SK-N-SH (cell line): ENCODE measurements around the gene PTCD2. TPM values are rescaled to one million over a fixed set of nuclear protein-coding genes. Genes with fewer than 3 reads are reported as not detected.

Source experiments
- CTCF ChIA-PET: fragments of 300-600, 350-600 bp; formaldehyde crosslinking; extraction: SDS; loops from one replicate; lab custom pipeline; 2021; lab: Yijun Ruan, JAX
- POLR2A ChIA-PET: fragments of 350-600 bp; sonication (Branson Sonifier 250); formaldehyde crosslinking; extraction: SDS; loops from one replicate; lab custom pipeline; 2020; ENCODE audit warnings: antibody characterized with exemption, inconsistent platforms; lab: Yijun Ruan, JAX
- DNase-seq: peaks from one replicate; pipeline ENCODE4 v3.0.0; 2012
- H2AFZ ChIP-seq: fragments of 200-600 bp; sonication (generic); 2 replicates; pipeline ENCODE4 v1.8.1; 2016; ENCODE audit warnings: antibody characterized with exemption, mild to moderate bottlenecking, low read depth
- H3F3A ChIP-seq: fragments of 200-600 bp; sonication (generic); replicated peaks from 2 replicates; pipeline ENCODE3; 2016; ENCODE audit warnings: antibody characterized with exemption, mild to moderate bottlenecking; ENCODE audit not compliant: insufficient read depth
- H3K27ac ChIP-seq, 2 experiments: fragments of 200-500 bp in 1 of 2; fragments of 200-600 bp in 1 of 2; sonication (Bioruptor generic) in 1 of 2; sonication (generic), shearing (Covaris generic) in 1 of 2; 2 replicates each; pipeline versions ENCODE4 v1.5.1 to v1.6.1; 2014 to 2016; ENCODE audit warnings: low read depth in 2 of 2, inconsistent platforms in 1 of 2, low read length in 1 of 2, mild to moderate bottlenecking in 1 of 2, mixed read lengths in 1 of 2
- H3K27me3 ChIP-seq: fragments of 200-600 bp; sonication (generic), shearing (Covaris generic); 2 replicates; pipeline ENCODE4 v1.6.1; 2016; ENCODE audit warnings: mixed run types; ENCODE audit not compliant: insufficient read depth
- H3K36me3 ChIP-seq, 2 experiments: fragments of 200-500 bp in 1 of 2; fragments of 200-600 bp in 1 of 2; sonication (Bioruptor generic) in 1 of 2; sonication (generic) in 1 of 2; replicated peaks in 1 of 2; 2 replicates each; pipeline versions ENCODE3 to v1.5.1; 2014 to 2016; ENCODE audit warnings: low read length in 1 of 2, mild to moderate bottlenecking in 1 of 2; ENCODE audit not compliant: insufficient read depth in 2 of 2, control insufficient read depth in 1 of 2
- H3K4me1 ChIP-seq, 2 experiments: fragments of 200-500 bp in 1 of 2; fragments of 200-600 bp in 1 of 2; sonication (Bioruptor generic) in 1 of 2; sonication (generic), shearing (Covaris generic) in 1 of 2; 2 replicates each; pipeline versions ENCODE4 v1.5.1 to v1.6.1; 2014 to 2016; ENCODE audit warnings: low read depth in 1 of 2, low read length in 1 of 2, mixed run types in 1 of 2; ENCODE audit not compliant: insufficient read depth in 2 of 2, control insufficient read depth in 1 of 2
- H3K4me2 ChIP-seq: fragments of 200-600 bp; sonication (generic), shearing (Covaris generic); 2 replicates; pipeline ENCODE4 v1.6.1; 2017; ENCODE audit warnings: mixed run types
- H3K4me3 ChIP-seq, 2 experiments: fragments of 200-500 bp in 1 of 2; fragments of 200-600 bp in 1 of 2; sonication (Bioruptor generic) in 1 of 2; sonication (generic), shearing (Covaris generic) in 1 of 2; 2 replicates each; pipeline versions ENCODE4 v1.5.1 to v1.8.1; 2014 to 2016; ENCODE audit warnings: low read depth in 2 of 2, inconsistent platforms in 1 of 2, low read length in 1 of 2, mild to moderate bottlenecking in 1 of 2, mixed read lengths in 1 of 2, moderate library complexity in 1 of 2
- H3K79me2 ChIP-seq: fragments of 200-600 bp; sonication (generic); 2 replicates; pipeline ENCODE4 v1.8.1; 2017; ENCODE audit warnings: mild to moderate bottlenecking; ENCODE audit not compliant: insufficient read depth
- H3K9ac ChIP-seq: fragments of 200-600 bp; sonication (generic); 2 replicates; pipeline ENCODE4 v1.6.1; 2017; ENCODE audit warnings: mixed run types
- H3K9me2 ChIP-seq: fragments of 200-600 bp; sonication (generic); 2 replicates; pipeline ENCODE4 v1.6.1; 2017; ENCODE audit warnings: mixed run types
- H3K9me3 ChIP-seq: fragments of 200-600 bp; sonication (generic); 2 replicates; pipeline ENCODE4 v1.6.1; 2017; ENCODE audit warnings: mixed run types, mild to moderate bottlenecking, moderate library complexity
- H4K20me1 ChIP-seq: fragments of 200-600 bp; sonication (generic); 2 replicates; pipeline ENCODE4 v1.6.1; 2017; ENCODE audit warnings: mild to moderate bottlenecking, mixed run types; ENCODE audit not compliant: insufficient read depth
- CHD2 ChIP-seq: fragments of 150-350 bp; IDR thresholded peaks from 2 replicates; pipeline ENCODE4 v1.6.1; 2018; ENCODE audit warnings: low read length; ENCODE audit not compliant: partially characterized antibody
- EP300 ChIP-seq, 2 experiments: IDR thresholded peaks; 2 replicates each; pipeline versions ENCODE4 v1.4.0 to v1.6.1; 2012; ENCODE audit warnings: borderline replicate concordance in 1 of 2, low read depth in 1 of 2, low read length in 1 of 2
- EZH2phosphoT487 ChIP-seq: fragments of 200-600 bp; sonication (generic); IDR thresholded peaks from 2 replicates; pipeline ENCODE4 v1.6.1; 2017; ENCODE audit warnings: low read depth, mixed run types, mild to moderate bottlenecking, antibody characterized with exemption, moderate library complexity, borderline replicate concordance
- FOXJ3 ChIP-seq: sonication (generic); formaldehyde crosslinking; IDR thresholded peaks from 2 replicates; pipeline ENCODE4 v1.5.1; 2020; ENCODE audit warnings: mild to moderate bottlenecking, missing genetic modification reagents
- GABPA ChIP-seq: IDR thresholded peaks from 2 replicates; pipeline ENCODE4 v1.4.0; 2012; ENCODE audit warnings: low read depth, mild to moderate bottlenecking
- JUND ChIP-seq: IDR thresholded peaks from 2 replicates; pipeline ENCODE4 v1.4.0; 2012
- NRF1 ChIP-seq: IDR thresholded peaks from 2 replicates; pipeline ENCODE4 v1.6.1; 2012; ENCODE audit warnings: low read depth, mild to moderate bottlenecking, low read length
- RCOR1 ChIP-seq: fragments of 150-350 bp; IDR thresholded peaks from 2 replicates; pipeline ENCODE4 v1.6.1; 2017; ENCODE audit warnings: antibody characterized with exemption, low read length
- SIN3A ChIP-seq: IDR thresholded peaks from 2 replicates; pipeline ENCODE4 v1.6.1; 2012; ENCODE audit warnings: low read depth, mild to moderate bottlenecking, low read length, moderate library complexity, borderline replicate concordance
- TAF1 ChIP-seq: IDR thresholded peaks from 2 replicates; pipeline ENCODE4 v1.6.1; 2012; ENCODE audit warnings: low read depth, mild to moderate bottlenecking, low read length, moderate library complexity, borderline replicate concordance
- TCF12 ChIP-seq: IDR thresholded peaks from 2 replicates; pipeline ENCODE4 v1.4.0; 2012
- YY1 ChIP-seq: IDR thresholded peaks from 2 replicates; pipeline ENCODE4 v1.4.0; 2012; ENCODE audit warnings: low read depth, mild to moderate bottlenecking
- WGBS: methylation state at CpG from one replicate; pipeline ENCODE4 v1.1.6; 2017; ENCODE audit warnings: low lambda C conversion rate; 5-methylcytosine and 5-hydroxymethylcytosine counted together
- polyA plus RNA-seq, 3 experiments: library from polyadenylated mRNA; depleted of rRNA; stranded (reverse); fragments of >200 nt; gene quantifications; 2 replicates each; pipeline ENCODE4 v1.2.3, GENCODE V29; 2012
- TF ChIP-seq, protein P1 (sequence below): IDR thresholded peaks from 2 replicates; pipeline ENCODE4 v1.4.0; 2012; ENCODE audit warnings: low read depth
- TF ChIP-seq, protein P2 (sequence below): fragments of 200-600 bp; sonication (generic); IDR thresholded peaks from 2 replicates; pipeline ENCODE4 v1.6.1; 2017; ENCODE audit warnings: antibody characterized with exemption, mild to moderate bottlenecking, moderate library complexity
- TF ChIP-seq, protein P3 (sequence below): fragments of 150-350 bp; IDR thresholded peaks from 2 replicates; pipeline ENCODE4 v1.6.1; 2017; ENCODE audit warnings: antibody characterized with exemption, low read length, low read depth, borderline replicate concordance
- TF ChIP-seq, protein P4 (sequence below): IDR thresholded peaks from 2 replicates; pipeline ENCODE4; 2012
- TF ChIP-seq, protein P5 (sequence below): IDR thresholded peaks from 2 replicates; pipeline ENCODE4 v1.4.0; 2012; ENCODE audit warnings: low read depth, borderline replicate concordance

The PTCD2 gene
- polyA plus RNA-seq, 1 of the 3 experiments (the other 2 are of a cell fraction): 6.7 TPM

DNA sequence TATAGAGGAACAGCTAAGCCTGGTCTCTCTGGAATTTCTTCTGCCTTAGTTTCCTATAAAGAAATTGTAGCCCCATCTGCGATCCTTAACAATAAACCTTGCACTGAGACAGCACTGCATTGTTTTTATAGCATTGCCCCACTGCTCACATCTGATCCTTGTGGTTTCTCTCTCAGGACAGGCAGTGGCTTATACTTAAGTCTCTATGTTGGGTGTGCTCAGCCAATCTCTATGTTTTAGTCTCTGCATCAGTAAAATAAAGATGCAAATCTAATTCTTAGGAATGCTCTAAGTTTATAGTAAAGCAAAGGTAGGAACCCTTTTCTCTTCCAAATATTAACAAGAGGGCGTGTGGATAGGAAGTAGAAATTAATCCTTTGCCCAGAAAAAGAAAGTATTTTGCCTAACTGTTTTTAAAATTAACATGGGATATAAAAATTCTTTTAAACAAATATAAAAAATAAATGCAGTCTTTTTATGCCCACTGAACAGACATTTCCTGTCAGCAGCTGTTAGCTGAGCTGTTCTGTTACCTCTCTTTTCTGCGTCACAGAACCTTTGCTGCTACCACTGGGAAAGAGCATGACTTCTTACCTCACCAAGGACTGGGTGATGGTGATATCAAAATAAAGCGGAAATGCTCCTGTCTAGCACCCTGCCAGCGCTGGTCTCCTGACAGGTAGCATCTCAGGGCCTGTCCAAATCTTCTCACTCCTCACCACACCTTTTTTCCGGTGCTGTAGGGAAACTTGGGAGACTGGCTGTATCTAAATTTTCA is 29.6 kb upstream of the PTCD2 start (continued):
- TF ChIP-seq NRF1 (no peak), RCOR1 (no peak), TCF12 (no peak), GABPA (no peak), JUND (no peak), EP300 (IDR thresholded peaks at IDR 0.05; ENCODE audit: borderline replicate concordance in 1 of 2, low read depth in 1 of 2, low read length in 1 of 2) (no peak)
- TF ChIP-seq, protein P1, sequence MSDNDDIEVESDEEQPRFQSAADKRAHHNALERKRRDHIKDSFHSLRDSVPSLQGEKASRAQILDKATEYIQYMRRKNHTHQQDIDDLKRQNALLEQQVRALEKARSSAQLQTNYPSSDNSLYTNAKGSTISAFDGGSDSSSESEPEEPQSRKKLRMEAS: no peak
- TF ChIP-seq, all 33 proteins: peak for 0

DNA sequence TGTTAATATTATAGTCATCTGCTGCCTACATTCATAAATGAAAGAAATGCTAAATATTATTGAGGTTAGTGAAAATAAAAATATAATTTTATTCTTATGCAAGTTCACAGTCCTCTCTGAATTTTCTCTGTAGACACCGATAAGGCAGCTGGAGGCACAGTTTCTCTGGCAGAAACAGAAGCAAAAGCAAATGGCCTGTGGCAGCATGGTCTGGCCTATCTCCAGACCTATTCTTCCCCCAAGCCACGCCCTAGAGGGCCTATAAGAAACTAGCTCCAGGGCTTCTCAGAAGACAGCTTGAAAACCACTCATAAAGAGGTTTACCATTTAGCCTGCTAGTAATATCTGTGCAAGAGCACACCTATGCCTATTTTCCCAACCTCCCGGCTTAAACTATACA is 28.6 kb upstream of the PTCD2 start:
- TF ChIP-seq YY1 (no peak), RCOR1 (no peak), CHD2 (no peak), FOXJ3 (no peak)
- TF ChIP-seq, protein P2, sequence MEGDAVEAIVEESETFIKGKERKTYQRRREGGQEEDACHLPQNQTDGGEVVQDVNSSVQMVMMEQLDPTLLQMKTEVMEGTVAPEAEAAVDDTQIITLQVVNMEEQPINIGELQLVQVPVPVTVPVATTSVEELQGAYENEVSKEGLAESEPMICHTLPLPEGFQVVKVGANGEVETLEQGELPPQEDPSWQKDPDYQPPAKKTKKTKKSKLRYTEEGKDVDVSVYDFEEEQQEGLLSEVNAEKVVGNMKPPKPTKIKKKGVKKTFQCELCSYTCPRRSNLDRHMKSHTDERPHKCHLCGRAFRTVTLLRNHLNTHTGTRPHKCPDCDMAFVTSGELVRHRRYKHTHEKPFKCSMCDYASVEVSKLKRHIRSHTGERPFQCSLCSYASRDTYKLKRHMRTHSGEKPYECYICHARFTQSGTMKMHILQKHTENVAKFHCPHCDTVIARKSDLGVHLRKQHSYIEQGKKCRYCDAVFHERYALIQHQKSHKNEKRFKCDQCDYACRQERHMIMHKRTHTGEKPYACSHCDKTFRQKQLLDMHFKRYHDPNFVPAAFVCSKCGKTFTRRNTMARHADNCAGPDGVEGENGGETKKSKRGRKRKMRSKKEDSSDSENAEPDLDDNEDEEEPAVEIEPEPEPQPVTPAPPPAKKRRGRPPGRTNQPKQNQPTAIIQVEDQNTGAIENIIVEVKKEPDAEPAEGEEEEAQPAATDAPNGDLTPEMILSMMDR: no peak
- TF ChIP-seq, protein P1: no peak
- ChIA-PET POLR2A (interaction anchor here (0.7 kb wide), 1 partner anchor 185 kb away, joined by 3 read pairs; no protein-coding TSS in a partner anchor), CTCF (interaction anchor here (0.9 to 2.1 kb wide), 5 partner anchors 9 to 75 kb away, joined by 3 to 8 read pairs (median 6); no protein-coding TSS in a partner anchor)
- no peak overlapping the region for H3K27ac ChIP-seq
- H3K79me2 ChIP-seq: no peaks in the 10 kb centered on the region
- H3K36me3 ChIP-seq: peaks cover 43 to 45% of the 10 kb centered on the region in 2 experiments
- H3K9me3 ChIP-seq: no peaks in the 10 kb centered on the region
- no peak for DNase-seq
- H3K9me2 ChIP-seq: no peaks in the 10 kb centered on the region
- H3K9ac ChIP-seq: no peak overlapping the region
- no peaks in the 10 kb centered on the region for H4K20me1 ChIP-seq
- WGBS: 98% methylated on average over 3 of the region's 3 CpGs
- no peak overlapping the region for H3K4me2 ChIP-seq
- H3K27me3 ChIP-seq: no peaks in the 10 kb centered on the region
- H3F3A ChIP-seq: peaks cover 3% of the 10 kb centered on the region
- H3K4me3 ChIP-seq: no peak overlapping the region
- peaks cover 6 to 7% of the 10 kb centered on the region in 2 experiments; a peak in 2 of 4 replicates for H3K4me1 ChIP-seq
- no peak overlapping the region for H2AFZ ChIP-seq

DNA sequence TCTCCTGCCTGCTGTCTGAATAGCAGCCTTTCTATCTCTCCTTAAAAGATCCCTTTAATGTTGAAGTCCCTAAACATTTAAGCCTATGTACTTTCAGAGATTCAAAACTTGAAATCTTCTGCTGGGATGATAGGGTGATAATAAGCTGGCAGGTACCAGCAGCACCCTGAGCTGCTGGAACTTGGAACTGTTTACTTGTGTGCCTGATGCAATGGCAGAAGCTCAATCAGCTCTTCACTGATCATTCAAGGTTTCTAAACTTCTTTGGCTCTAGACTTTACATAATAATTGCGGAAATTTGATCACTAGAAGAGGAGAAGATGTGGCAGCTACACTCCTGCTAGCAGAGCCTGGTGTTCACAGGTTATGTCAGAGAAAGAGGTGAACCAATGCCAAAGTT is 27.8 kb upstream of the PTCD2 start:
- ChIA-PET POLR2A (no interaction called here), CTCF (interaction anchor here (0.8 to 2.0 kb wide), 7 partner anchors 10 to 523 kb away, joined by 3 to 7 read pairs (median 3); no protein-coding TSS in a partner anchor)
- Histone ChIP-seq H3K9me3 (no peaks in the 10 kb centered on the region), H3K9ac (no peak overlapping the region), H3K4me2 (no peak overlapping the region), H3K4me1 (peaks cover 6 to 7% of the 10 kb centered on the region in 2 experiments; a peak in 3 of 4 replicates), H3K27ac (no peak overlapping the region), H2AFZ (no peak overlapping the region), H3K27me3 (no peaks in the 10 kb centered on the region), H3K36me3 (peaks cover 39 to 49% of the 10 kb centered on the region in 2 experiments), H3K4me3 (no peak overlapping the region), H4K20me1 (no peaks in the 10 kb centered on the region), H3F3A (peaks cover 3% of the 10 kb centered on the region), H3K9me2 (no peaks in the 10 kb centered on the region), H3K79me2 (no peaks in the 10 kb centered on the region)
- DNase-seq: no peak
- TF ChIP-seq JUND (no peak), YY1 (no peak), TAF1 (no peak), SIN3A (no peak), EZH2phosphoT487 (no peak)
- TF ChIP-seq, protein P3, sequence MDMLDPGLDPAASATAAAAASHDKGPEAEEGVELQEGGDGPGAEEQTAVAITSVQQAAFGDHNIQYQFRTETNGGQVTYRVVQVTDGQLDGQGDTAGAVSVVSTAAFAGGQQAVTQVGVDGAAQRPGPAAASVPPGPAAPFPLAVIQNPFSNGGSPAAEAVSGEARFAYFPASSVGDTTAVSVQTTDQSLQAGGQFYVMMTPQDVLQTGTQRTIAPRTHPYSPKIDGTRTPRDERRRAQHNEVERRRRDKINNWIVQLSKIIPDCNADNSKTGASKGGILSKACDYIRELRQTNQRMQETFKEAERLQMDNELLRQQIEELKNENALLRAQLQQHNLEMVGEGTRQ: no peak
- TF ChIP-seq, protein P4, sequence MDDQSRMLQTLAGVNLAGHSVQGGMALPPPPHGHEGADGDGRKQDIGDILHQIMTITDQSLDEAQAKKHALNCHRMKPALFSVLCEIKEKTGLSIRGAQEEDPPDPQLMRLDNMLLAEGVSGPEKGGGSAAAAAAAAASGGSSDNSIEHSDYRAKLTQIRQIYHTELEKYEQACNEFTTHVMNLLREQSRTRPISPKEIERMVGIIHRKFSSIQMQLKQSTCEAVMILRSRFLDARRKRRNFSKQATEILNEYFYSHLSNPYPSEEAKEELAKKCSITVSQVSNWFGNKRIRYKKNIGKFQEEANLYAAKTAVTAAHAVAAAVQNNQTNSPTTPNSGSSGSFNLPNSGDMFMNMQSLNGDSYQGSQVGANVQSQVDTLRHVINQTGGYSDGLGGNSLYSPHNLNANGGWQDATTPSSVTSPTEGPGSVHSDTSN: no peak
- TF ChIP-seq, protein P5, sequence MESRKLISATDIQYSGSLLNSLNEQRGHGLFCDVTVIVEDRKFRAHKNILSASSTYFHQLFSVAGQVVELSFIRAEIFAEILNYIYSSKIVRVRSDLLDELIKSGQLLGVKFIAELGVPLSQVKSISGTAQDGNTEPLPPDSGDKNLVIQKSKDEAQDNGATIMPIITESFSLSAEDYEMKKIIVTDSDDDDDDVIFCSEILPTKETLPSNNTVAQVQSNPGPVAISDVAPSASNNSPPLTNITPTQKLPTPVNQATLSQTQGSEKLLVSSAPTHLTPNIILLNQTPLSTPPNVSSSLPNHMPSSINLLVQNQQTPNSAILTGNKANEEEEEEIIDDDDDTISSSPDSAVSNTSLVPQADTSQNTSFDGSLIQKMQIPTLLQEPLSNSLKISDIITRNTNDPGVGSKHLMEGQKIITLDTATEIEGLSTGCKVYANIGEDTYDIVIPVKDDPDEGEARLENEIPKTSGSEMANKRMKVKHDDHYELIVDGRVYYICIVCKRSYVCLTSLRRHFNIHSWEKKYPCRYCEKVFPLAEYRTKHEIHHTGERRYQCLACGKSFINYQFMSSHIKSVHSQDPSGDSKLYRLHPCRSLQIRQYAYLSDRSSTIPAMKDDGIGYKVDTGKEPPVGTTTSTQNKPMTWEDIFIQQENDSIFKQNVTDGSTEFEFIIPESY: no peak
- 100% methylated on average over 1 of the region's 1 CpG for WGBS
